ENCODE measurements around the gene PMM2. TPM values are rescaled to one million over a fixed set of nuclear protein-coding genes. Genes with fewer than 3 reads are reported as not detected.

Gene PMM2
- total RNA-seq (2022; extraction: Qiagen RNA extraction; ENCODE audit: low read depth): 90.0 to 103 TPM (median 94.0 TPM) in 5 replicates

GRCh38 chr16:8797364-8798173 lies at the start of gene PMM2, which contains the start of gene TMEM186:
Gene PMM2, plus strand, starts transcription at chr16:8797839. Its CDS starts 44 bp downstream, at chr16:8797883.
Gene TMEM186, minus strand, starts transcription at chr16:8797639. Its CDS starts 25 bp downstream, at chr16:8797614.

GRCh38 chr16:8868416-8869211 lies 71.0 kb downstream of the PMM2 start, which contains the start of gene CARHSP1:
Gene CARHSP1, minus strand, starts transcription at chr16:8869006. Its CDS starts 9,678 bp downstream, at chr16:8859328.

GRCh38 chr16:8882041-8882617 lies 84.5 kb downstream of the PMM2 start, which contains the start of gene LITAFD:
Gene LITAFD, plus strand, starts transcription at chr16:8882351. Its CDS starts 2,005 bp downstream, at chr16:8884356.

Other genes with a start within 250 kb of the PMM2 start
- gene TMEM114, start 207.3 kb upstream of the PMM2 start, total RNA-seq (2022; extraction: Qiagen RNA extraction; ENCODE audit: low read depth): not detected in 5 replicates
- 20.4 to 25.2 TPM (median 22.6 TPM) in 5 replicates for gene METTL22, start 176.1 kb upstream of the PMM2 start, total RNA-seq (2022; extraction: Qiagen RNA extraction; ENCODE audit: low read depth)
- gene ABAT, start 123.2 kb upstream of the PMM2 start, total RNA-seq (2022; extraction: Qiagen RNA extraction; ENCODE audit: low read depth): 0.41 to 0.52 TPM (median 0.46 TPM) in 5 replicates
- 12.0 to 15.5 TPM (median 13.9 TPM) in 5 replicates for gene TMEM186, start 200 bp upstream of the PMM2 start, total RNA-seq (2022; extraction: Qiagen RNA extraction; ENCODE audit: low read depth)
- 120 to 146 TPM (median 136 TPM) in 5 replicates for gene CARHSP1, start 71.2 kb downstream of the PMM2 start, total RNA-seq (2022; extraction: Qiagen RNA extraction; ENCODE audit: low read depth)
- gene LITAFD, start 84.5 kb downstream of the PMM2 start, total RNA-seq (2022; extraction: Qiagen RNA extraction; ENCODE audit: low read depth): not detected in 5 replicates
- 77.5 to 89.4 TPM (median 82.4 TPM) in 5 replicates for gene USP7, start 166.1 kb downstream of the PMM2 start, total RNA-seq (2022; extraction: Qiagen RNA extraction; ENCODE audit: low read depth)